ENCODE results near the gene RBFOX2.

RBFOX2 gene

DNA sequence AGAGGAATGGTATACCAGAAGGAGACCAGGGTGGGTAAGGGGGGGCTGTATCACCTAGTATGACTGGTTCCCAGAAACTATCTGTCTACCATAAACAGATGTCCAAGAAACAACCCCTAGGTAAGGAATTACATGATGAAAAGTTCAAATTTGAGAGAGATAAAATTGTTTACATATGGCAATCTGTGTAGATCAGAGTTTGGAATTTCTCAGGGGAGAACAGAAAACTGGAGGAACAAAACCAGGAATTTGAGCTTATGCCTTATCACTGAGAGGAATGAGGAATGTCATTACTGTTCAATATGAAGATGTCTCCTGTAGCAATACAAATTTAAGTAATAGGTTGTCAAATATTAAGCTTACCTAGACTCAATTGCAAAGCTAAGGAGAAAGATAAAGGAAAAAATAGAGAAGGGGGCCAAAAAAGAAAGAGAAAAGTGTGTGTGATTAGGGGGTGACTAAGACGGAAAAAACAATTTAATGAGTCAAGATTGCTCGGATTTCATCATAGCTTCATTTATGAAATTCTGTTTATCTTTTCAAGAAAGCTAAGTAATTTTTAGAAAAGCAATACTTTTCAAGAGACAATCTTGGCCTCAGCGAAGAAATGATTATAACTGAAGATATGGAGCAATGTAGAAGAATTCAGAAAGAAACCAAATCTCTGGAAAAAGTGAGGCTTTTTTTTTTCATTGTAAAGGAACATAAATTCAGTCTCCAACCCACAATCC, 193.2 kb downstream of the RBFOX2 start:
- H3K36me3 ChIP-seq (ENCODE audit: control insufficient read depth, insufficient read depth, low read length): no peaks in the 10 kb centered on the region
- H3K79me1 ChIP-seq (ENCODE audit: low read length): peaks cover 12% of the 10 kb centered on the region
- peaks cover 15% of the 10 kb centered on the region for H3K4me1 ChIP-seq (ENCODE audit: control insufficient read depth, low read depth, low read length)

DNA sequence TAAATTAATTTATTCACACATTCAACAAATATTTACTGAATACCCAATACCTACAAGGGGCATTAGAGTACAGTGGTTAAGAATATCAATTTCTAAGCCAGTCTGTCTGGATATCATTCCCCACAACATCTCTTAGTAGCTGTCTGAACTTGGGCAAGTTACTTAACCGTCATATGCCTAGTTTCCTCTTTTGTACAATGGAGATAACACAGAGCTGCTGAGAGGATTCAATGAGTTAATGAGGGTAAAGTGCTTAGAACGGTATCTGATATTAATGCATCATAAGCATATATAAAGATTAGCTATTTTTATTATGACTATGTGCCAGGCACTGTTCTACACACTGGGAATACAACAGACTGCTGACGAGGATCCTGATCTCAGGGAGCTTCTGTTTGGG, 194.6 kb downstream of the RBFOX2 start:
- Histone ChIP-seq H3K79me2 (ENCODE audit: control insufficient read depth, insufficient read depth, low read length) (peaks cover 32% of the 10 kb centered on the region), H2BK5ac (ENCODE audit: low read length) (no peak overlapping the region), H3K56ac (ENCODE audit: low read length) (no peak overlapping the region), H3K18ac (ENCODE audit: low read length) (no peak overlapping the region), H4K5ac (ENCODE audit: low read length) (peak overlapping the region; percentile 26), H3K23ac (ENCODE audit: low read length) (no peak overlapping the region), H3K4me3 (ENCODE audit: low read length) (no peak overlapping the region), H3K79me1 (ENCODE audit: low read length) (peaks cover 12% of the 10 kb centered on the region), H3K36me3 (ENCODE audit: control insufficient read depth, insufficient read depth, low read length) (no peaks in the 10 kb centered on the region), H3K4ac (ENCODE audit: low read depth, low read length) (no peak overlapping the region), H2BK120ac (ENCODE audit: low read depth, low read length) (no peak overlapping the region), H3K4me1 (ENCODE audit: control insufficient read depth, low read depth, low read length) (peaks cover 14% of the 10 kb centered on the region), H3K4me2 (ENCODE audit: low read length) (no peak overlapping the region), H3K27ac (ENCODE audit: low read depth, low read length) (no peak overlapping the region), H2BK15ac (replicated peaks; ENCODE audit: low read depth) (no peak overlapping the region), H3K9ac (ENCODE audit: low read length) (no peak overlapping the region), H2AK5ac (ENCODE audit: low read length) (no peak overlapping the region), H3K27me3 (ENCODE audit: insufficient read depth, low read length, poor library complexity) (no peaks in the 10 kb centered on the region), H4K8ac (ENCODE audit: low read depth, low read length) (no peak overlapping the region)
- WGBS (ENCODE audit: extremely low coverage, insufficient coverage, low lambda C conversion rate): no CpG with 5 or more reads among the region's 3 CpGs
- DNase-seq: no peak

More for the DNA sequence above, 193.2 kb downstream of the RBFOX2 start:
- H3K18ac ChIP-seq (ENCODE audit: low read length): peak overlapping the region; percentile 68
- peak overlapping the region; percentile 57 for H3K4me2 ChIP-seq (ENCODE audit: low read length)
- H3K56ac ChIP-seq (ENCODE audit: low read length): peak overlapping the region; percentile 94
- H4K8ac ChIP-seq (ENCODE audit: low read depth, low read length): no peak overlapping the region
- peak overlapping the region; percentile 30 for H2BK120ac ChIP-seq (ENCODE audit: low read depth, low read length)
- peak; percentile 34 for DNase-seq
- peak overlapping the region; percentile 17 for H3K4ac ChIP-seq (ENCODE audit: low read depth, low read length)
- H2AK5ac ChIP-seq (ENCODE audit: low read length): peak overlapping the region; percentile 75
- H3K79me2 ChIP-seq (ENCODE audit: control insufficient read depth, insufficient read depth, low read length): peaks cover 33% of the 10 kb centered on the region
- H4K5ac ChIP-seq (ENCODE audit: low read length): no peak overlapping the region
- WGBS (ENCODE audit: extremely low coverage, insufficient coverage, low lambda C conversion rate): no CpG with 5 or more reads among the region's 3 CpGs
- peak overlapping the region; percentile 71 for H3K27ac ChIP-seq (ENCODE audit: low read depth, low read length)
- H3K4me3 ChIP-seq (ENCODE audit: low read length): no peak overlapping the region
- no peak overlapping the region for H3K23ac ChIP-seq (ENCODE audit: low read length)
- no peaks in the 10 kb centered on the region for H3K27me3 ChIP-seq (ENCODE audit: insufficient read depth, low read length, poor library complexity)
- peak overlapping the region; percentile 70 for H3K9ac ChIP-seq (ENCODE audit: low read length)
- H2BK15ac ChIP-seq (replicated peaks; ENCODE audit: low read depth): no peak overlapping the region
- H2BK5ac ChIP-seq (ENCODE audit: low read length): peak overlapping the region; percentile 94

DNA sequence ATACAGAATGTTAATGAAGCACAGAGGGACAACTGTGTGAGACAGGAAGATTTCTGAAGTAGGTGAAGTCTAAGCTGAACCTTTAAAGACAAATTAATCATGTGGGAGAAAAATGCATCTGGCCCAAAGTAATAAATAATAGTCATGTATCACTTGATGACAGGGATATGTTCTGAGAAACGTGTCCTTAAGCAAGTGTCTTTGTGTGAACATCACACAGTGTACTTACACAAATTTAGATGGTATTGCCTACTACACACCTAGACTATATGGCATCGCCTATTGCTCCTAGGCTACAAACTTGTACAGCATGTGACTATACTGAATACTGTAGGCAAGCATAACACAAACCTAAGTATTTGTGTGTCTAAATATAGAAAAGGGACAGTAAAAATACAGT, 198.3 kb downstream of the RBFOX2 start:
- no peak overlapping the region for H2AK5ac ChIP-seq (ENCODE audit: low read length)
- no CpG with 5 or more reads among the region's 2 CpGs for WGBS (ENCODE audit: extremely low coverage, insufficient coverage, low lambda C conversion rate)

GRCh38 chr22:35824256-35824655, 204.4 kb downstream of the RBFOX2 start:
- Histone ChIP-seq H4K5ac (ENCODE audit: low read length) (no peak overlapping the region), H3K4me3 (ENCODE audit: low read length) (no peak overlapping the region), H3K56ac (ENCODE audit: low read length) (no peak overlapping the region), H3K4ac (ENCODE audit: low read depth, low read length) (no peak overlapping the region), H3K36me3 (ENCODE audit: control insufficient read depth, insufficient read depth, low read length) (no peaks in the 10 kb centered on the region), H3K4me1 (ENCODE audit: control insufficient read depth, low read depth, low read length) (peaks cover 9% of the 10 kb centered on the region), H3K79me1 (ENCODE audit: low read length) (peaks cover 14% of the 10 kb centered on the region), H3K9ac (ENCODE audit: low read length) (no peak overlapping the region), H2BK120ac (ENCODE audit: low read depth, low read length) (no peak overlapping the region), H2AK5ac (ENCODE audit: low read length) (no peak overlapping the region), H4K8ac (ENCODE audit: low read depth, low read length) (no peak overlapping the region), H2BK5ac (ENCODE audit: low read length) (no peak overlapping the region), H3K23ac (ENCODE audit: low read length) (no peak overlapping the region), H3K27ac (ENCODE audit: low read depth, low read length) (no peak overlapping the region), H3K79me2 (ENCODE audit: control insufficient read depth, insufficient read depth, low read length) (peaks cover 25% of the 10 kb centered on the region), H3K4me2 (ENCODE audit: low read length) (no peak overlapping the region), H2BK15ac (replicated peaks; ENCODE audit: low read depth) (no peak overlapping the region), H3K18ac (ENCODE audit: low read length) (no peak overlapping the region), H3K27me3 (ENCODE audit: insufficient read depth, low read length, poor library complexity) (no peaks in the 10 kb centered on the region)
- DNase-seq: no peak
- no CpG with 5 or more reads among the region's 2 CpGs for WGBS (ENCODE audit: extremely low coverage, insufficient coverage, low lambda C conversion rate)

More for the DNA sequence above, 198.3 kb downstream of the RBFOX2 start:
- H3K27ac ChIP-seq (ENCODE audit: low read depth, low read length): no peak overlapping the region
- no peak for DNase-seq
- H3K79me1 ChIP-seq (ENCODE audit: low read length): peaks cover 12% of the 10 kb centered on the region
- no peak overlapping the region for H3K18ac ChIP-seq (ENCODE audit: low read length)
- peaks cover 35% of the 10 kb centered on the region for H3K79me2 ChIP-seq (ENCODE audit: control insufficient read depth, insufficient read depth, low read length)
- H4K8ac ChIP-seq (ENCODE audit: low read depth, low read length): no peak overlapping the region
- H3K4me2 ChIP-seq (ENCODE audit: low read length): no peak overlapping the region
- H3K23ac ChIP-seq (ENCODE audit: low read length): no peak overlapping the region
- H3K4me1 ChIP-seq (ENCODE audit: control insufficient read depth, low read depth, low read length): peaks cover 11% of the 10 kb centered on the region
- H4K5ac ChIP-seq (ENCODE audit: low read length): no peak overlapping the region
- no peak overlapping the region for H2BK15ac ChIP-seq (replicated peaks; ENCODE audit: low read depth)
- H3K27me3 ChIP-seq (ENCODE audit: insufficient read depth, low read length, poor library complexity): no peaks in the 10 kb centered on the region
- H3K56ac ChIP-seq (ENCODE audit: low read length): no peak overlapping the region
- no peak overlapping the region for H3K9ac ChIP-seq (ENCODE audit: low read length)
- no peak overlapping the region for H3K4ac ChIP-seq (ENCODE audit: low read depth, low read length)
- H2BK5ac ChIP-seq (ENCODE audit: low read length): no peak overlapping the region
- H3K4me3 ChIP-seq (ENCODE audit: low read length): no peak overlapping the region
- no peaks in the 10 kb centered on the region for H3K36me3 ChIP-seq (ENCODE audit: control insufficient read depth, insufficient read depth, low read length)
- H2BK120ac ChIP-seq (ENCODE audit: low read depth, low read length): no peak overlapping the region

- no peak overlapping the region for H3K23ac ChIP-seq (ENCODE audit: low read length)
- no peak overlapping the region for H3K4me3 ChIP-seq (ENCODE audit: low read length)
- no peak overlapping the region for H3K4me2 ChIP-seq (ENCODE audit: low read length)
- H2AK5ac ChIP-seq (ENCODE audit: low read length): no peak overlapping the region
- no peak overlapping the region for H3K18ac ChIP-seq (ENCODE audit: low read length)
- H2BK15ac ChIP-seq (replicated peaks; ENCODE audit: low read depth): no peak overlapping the region
- H3K27ac ChIP-seq (ENCODE audit: low read depth, low read length): no peak overlapping the region
- H4K5ac ChIP-seq (ENCODE audit: low read length): no peak overlapping the region
- H2BK120ac ChIP-seq (ENCODE audit: low read depth, low read length): no peak overlapping the region
- H3K9ac ChIP-seq (ENCODE audit: low read length): no peak overlapping the region
- H3K79me1 ChIP-seq (ENCODE audit: low read length): peaks cover 10% of the 10 kb centered on the region
- H2BK5ac ChIP-seq (ENCODE audit: low read length): no peak overlapping the region
- peaks cover 5% of the 10 kb centered on the region for H3K4me1 ChIP-seq (ENCODE audit: control insufficient read depth, low read depth, low read length)
- no peak overlapping the region for H4K8ac ChIP-seq (ENCODE audit: low read depth, low read length)
- H3K56ac ChIP-seq (ENCODE audit: low read length): no peak overlapping the region
- no peaks in the 10 kb centered on the region for H3K36me3 ChIP-seq (ENCODE audit: control insufficient read depth, insufficient read depth, low read length)
- no peaks in the 10 kb centered on the region for H3K27me3 ChIP-seq (ENCODE audit: insufficient read depth, low read length, poor library complexity)
- peaks cover 16% of the 10 kb centered on the region for H3K79me2 ChIP-seq (ENCODE audit: control insufficient read depth, insufficient read depth, low read length)
- no CpG with 5 or more reads among the region's 1 CpG for WGBS (ENCODE audit: extremely low coverage, insufficient coverage, low lambda C conversion rate)
- peak; percentile 74 for DNase-seq
- no peak overlapping the region for H3K4ac ChIP-seq (ENCODE audit: low read depth, low read length)
Measured at GRCh38 chr22:35821654-35822053, 207.0 kb downstream of the RBFOX2 start.

DNA sequence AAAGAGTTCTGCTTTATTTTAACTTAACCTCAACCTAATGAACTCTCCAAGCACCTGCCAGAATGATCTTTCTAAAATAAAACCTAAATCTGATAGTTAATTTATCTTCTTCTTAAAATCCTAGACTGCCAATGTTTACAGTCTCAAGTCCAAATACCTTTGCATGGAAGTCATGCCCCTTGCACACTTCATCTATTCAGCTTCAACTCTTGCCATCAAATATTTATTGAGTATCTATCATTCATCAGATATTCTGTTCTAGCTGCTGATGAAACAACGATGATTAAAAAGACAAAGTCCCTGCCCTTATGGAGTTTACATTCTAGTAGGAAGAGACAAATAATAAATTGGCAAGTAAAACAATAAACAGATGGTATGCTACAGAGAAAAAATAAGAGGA, 209.2 kb downstream of the RBFOX2 start:
- Histone ChIP-seq H3K4me2 (ENCODE audit: low read length) (no peak overlapping the region), H3K4me3 (ENCODE audit: low read length) (no peak overlapping the region), H3K79me2 (ENCODE audit: control insufficient read depth, insufficient read depth, low read length) (peaks cover 18% of the 10 kb centered on the region), H3K27ac (ENCODE audit: low read depth, low read length) (no peak overlapping the region), H3K4me1 (ENCODE audit: control insufficient read depth, low read depth, low read length) (peaks cover 5% of the 10 kb centered on the region), H2AK5ac (ENCODE audit: low read length) (no peak overlapping the region), H3K79me1 (ENCODE audit: low read length) (peaks cover 13% of the 10 kb centered on the region), H3K27me3 (ENCODE audit: insufficient read depth, low read length, poor library complexity) (no peaks in the 10 kb centered on the region), H3K56ac (ENCODE audit: low read length) (no peak overlapping the region), H3K36me3 (ENCODE audit: control insufficient read depth, insufficient read depth, low read length) (no peaks in the 10 kb centered on the region), H2BK15ac (replicated peaks; ENCODE audit: low read depth) (no peak overlapping the region), H4K5ac (ENCODE audit: low read length) (no peak overlapping the region), H3K18ac (ENCODE audit: low read length) (no peak overlapping the region), H3K23ac (ENCODE audit: low read length) (no peak overlapping the region), H4K8ac (ENCODE audit: low read depth, low read length) (no peak overlapping the region), H2BK5ac (ENCODE audit: low read length) (no peak overlapping the region), H3K4ac (ENCODE audit: low read depth, low read length) (no peak overlapping the region), H3K9ac (ENCODE audit: low read length) (no peak overlapping the region), H2BK120ac (ENCODE audit: low read depth, low read length) (no peak overlapping the region)
- no CpG with 5 or more reads among the region's 1 CpG for WGBS (ENCODE audit: extremely low coverage, insufficient coverage, low lambda C conversion rate)
- no peak for DNase-seq
